Caco-2 (cell line): ENCODE measurements around the gene C1orf74. TPM values are rescaled to one million over a fixed set of nuclear protein-coding genes. Genes with fewer than 3 reads are reported as not detected.
A peak's percentile ranks its signal among the peaks of the same experiment; 100 is the strongest.

ENCODE experiments used
- BruUV-seq: library from RNA; stranded (reverse); fragments of 400-500 nt; replicated peaks from 2 replicates; lab custom pipeline; 2021; lab: Mats Ljungman, UMichigan
- CTCF ChIA-PET: fragments of 300-600 bp; sonication (Branson Sonifier 250); formaldehyde crosslinking; loops from one replicate; lab custom pipeline; 2022; ENCODE audit warnings: antibody characterized with exemption; lab: Charles Lee
- POLR2A ChIA-PET: fragments of 300-600 bp; sonication (Branson Sonifier 250); formaldehyde crosslinking; loops from one replicate; lab custom pipeline; 2022; ENCODE audit warnings: antibody characterized with exemption; lab: Charles Lee
- DNase-seq, 2 experiments: peaks; one replicate each; pipeline versions ENCODE4 v3.0.0 to v3.0.0-alpha.2; 2020 to 2022
- H3K27me3 ChIP-seq: replicated peaks from 2 replicates; pipeline ENCODE4 v1.6.0; 2011; ENCODE audit warnings: low read length; ENCODE audit not compliant: control insufficient read depth, insufficient read depth
- H3K36me3 ChIP-seq: 2 replicates; pipeline ENCODE4 v1.5.1; 2011; ENCODE audit warnings: low read length; ENCODE audit not compliant: control insufficient read depth, insufficient read depth
- H3K4me1 ChIP-seq: fragments of 250-450 bp; sonication (Bioruptor Pico); 2 replicates; pipeline ENCODE4 v1.5.1; 2020; ENCODE audit warnings: mild to moderate bottlenecking
- H3K4me3 ChIP-seq: 2 replicates; pipeline ENCODE4 v1.5.1; 2011; ENCODE audit warnings: low read depth, mild to moderate bottlenecking, control low read depth, low read length
- H3K9me3 ChIP-seq: fragments of 250-450 bp; sonication (Bioruptor Pico); 2 replicates; pipeline ENCODE4 v1.5.1; 2020; ENCODE audit warnings: mild to moderate bottlenecking, moderate library complexity
- H3K27ac Mint-ChIP-seq: one replicate; pipeline ENCODE4 v1.8.0; 2022; ENCODE audit warnings: mixed read lengths; ENCODE audit not compliant: unreplicated experiment
- H3K27me3 Mint-ChIP-seq: one replicate; pipeline ENCODE4 v1.8.0; 2022; ENCODE audit warnings: mixed read lengths; ENCODE audit not compliant: insufficient read depth, unreplicated experiment
- H3K36me3 Mint-ChIP-seq: one replicate; pipeline ENCODE4 v1.8.0; 2022; ENCODE audit warnings: mild to moderate bottlenecking, mixed read lengths; ENCODE audit not compliant: insufficient read depth, unreplicated experiment
- H3K4me1 Mint-ChIP-seq: one replicate; pipeline ENCODE4 v1.8.0; 2022; ENCODE audit warnings: low read depth, mixed read lengths; ENCODE audit not compliant: unreplicated experiment
- H3K4me3 Mint-ChIP-seq: one replicate; pipeline ENCODE4 v1.8.0; 2022; ENCODE audit warnings: mild to moderate bottlenecking, moderate library complexity, mixed read lengths; ENCODE audit not compliant: unreplicated experiment
- H3K9me3 Mint-ChIP-seq: one replicate; pipeline ENCODE4 v1.8.0; 2022; ENCODE audit warnings: mixed read lengths; ENCODE audit not compliant: unreplicated experiment
- CTCF ChIP-seq, 2 experiments: fragments of 200-600 bp in 1 of 2; IDR thresholded peaks; 1 replicate in 1 of 2; 2 replicates in 1 of 2; pipeline versions ENCODE4 v1.5.1 to v1.8.0; 2011 to 2022; ENCODE audit warnings: antibody characterized with exemption in 1 of 2, control low read depth in 1 of 2, inconsistent platforms in 1 of 2, low read depth in 1 of 2, low read length in 1 of 2, mild to moderate bottlenecking in 1 of 2, moderate library complexity in 1 of 2; ENCODE audit not compliant: insufficient read depth in 1 of 2, severe bottlenecking in 1 of 2, unreplicated experiment in 1 of 2
- intact Hi-C: fragments of 100-400 bp; cut with micrococcal nuclease; formaldehyde crosslinking; loops from one replicate; pipeline ENCODE4 v1.10.0; 2022; ENCODE audit not compliant: unreplicated experiment
- total RNA-seq: library from RNA; stranded (reverse); gene quantifications from 2 replicates; pipeline ENCODE4 v1.2.3, GENCODE V29; 2022

C1orf74 gene
- total RNA-seq, 1 experiment from 2014 or later = 4.5 TPM

- peaks cover 19% of the 10 kb centered on the region for H3K4me1 ChIP-seq
- no peaks in the 10 kb centered on the region for H3K9me3 ChIP-seq
- no peak overlapping the region for H3K4me3 ChIP-seq
- intact Hi-C loops = no loop called here
- Mint-ChIP-seq H3K36me3 (no peaks in the 10 kb centered on the region), H3K4me1 (peaks cover 16% of the 10 kb centered on the region), H3K27me3 (no peaks in the 10 kb centered on the region), H3K27ac (no peak overlapping the region), H3K9me3 (no peaks in the 10 kb centered on the region), H3K4me3 (no peak overlapping the region)
- TF ChIP-seq CTCF (IDR thresholded peaks at IDR 0.05; ENCODE audit: insufficient read depth in 1 of 2, low read depth in 1 of 2, low read length in 1 of 2, severe bottlenecking in 1 of 2, unreplicated experiment in 1 of 2) = no peak
- ChIA-PET CTCF (interaction anchor here (1.7 kb wide), 1 partner anchor 78 kb away, joined by 5 read pairs; the partner anchor contains the start of gene UTP25), POLR2A (no interaction called here)
- no peaks in the 10 kb centered on the region for H3K36me3 ChIP-seq
- H3K27me3 ChIP-seq = no peaks in the 10 kb centered on the region
- no peak for DNase-seq
- no TSS peak for BruUV-seq
Measured at GRCh38 chr1:209749670-209750323, 34.6 kb downstream of the C1orf74 start.

GRCh38 chr1:209749205-209749604 is 35.2 kb downstream of the C1orf74 start:
- H3K36me3 Mint-ChIP-seq = no peaks in the 10 kb centered on the region
- no peaks in the 10 kb centered on the region for H3K9me3 Mint-ChIP-seq
- CTCF ChIA-PET = interaction anchor here (0.6 to 1.7 kb wide), 3 partner anchors 23 to 173 kb away, joined by 3 to 9 read pairs (median 5); partner anchors contain the start of gene UTP25
- Histone ChIP-seq H3K9me3 (no peaks in the 10 kb centered on the region), H3K27me3 (no peaks in the 10 kb centered on the region), H3K4me3 (no peak overlapping the region), H3K4me1 (peaks cover 19% of the 10 kb centered on the region), H3K36me3 (no peaks in the 10 kb centered on the region)
- POLR2A ChIA-PET = no interaction called here
- H3K4me1 Mint-ChIP-seq = peaks cover 16% of the 10 kb centered on the region
- H3K27me3 Mint-ChIP-seq = no peaks in the 10 kb centered on the region
- intact Hi-C loops = no loop called here
- DNase-seq = no peak
- H3K27ac Mint-ChIP-seq = no peak overlapping the region
- no peak for TF ChIP-seq CTCF (IDR thresholded peaks at IDR 0.05; ENCODE audit: insufficient read depth in 1 of 2, low read depth in 1 of 2, low read length in 1 of 2, severe bottlenecking in 1 of 2, unreplicated experiment in 1 of 2)
- H3K4me3 Mint-ChIP-seq = no peak overlapping the region
- no TSS peak for BruUV-seq

GRCh38 chr1:209748620-209749019 is 35.7 kb downstream of the C1orf74 start:
- BruUV-seq = no TSS peak
- Mint-ChIP-seq H3K4me1 (peaks cover 16% of the 10 kb centered on the region), H3K36me3 (no peaks in the 10 kb centered on the region), H3K27ac (peak overlapping the region; percentile 53), H3K9me3 (no peaks in the 10 kb centered on the region), H3K27me3 (no peaks in the 10 kb centered on the region), H3K4me3 (no peak overlapping the region)
- TF ChIP-seq CTCF (IDR thresholded peaks at IDR 0.05; ENCODE audit: insufficient read depth in 1 of 2, low read depth in 1 of 2, low read length in 1 of 2, severe bottlenecking in 1 of 2, unreplicated experiment in 1 of 2) = no peak
- H3K9me3 ChIP-seq = no peaks in the 10 kb centered on the region
- no peak for DNase-seq
- CTCF ChIA-PET = interaction anchor here (0.6 to 1.7 kb wide), 5 partner anchors 22 to 179 kb away, joined by 3 to 9 read pairs (median 5); partner anchors contain the start of genes C1orf74 and UTP25
- no peaks in the 10 kb centered on the region for H3K36me3 ChIP-seq
- peaks cover 19% of the 10 kb centered on the region for H3K4me1 ChIP-seq
- POLR2A ChIA-PET = interaction anchor here (1.6 kb wide), 1 partner anchor 36 kb away, joined by 5 read pairs; no protein-coding TSS in a partner anchor
- intact Hi-C loops = loop anchor here (1.0 kb wide), 1 partner anchor 32 kb away; no protein-coding TSS in a partner anchor
- H3K4me3 ChIP-seq = no peak overlapping the region
- H3K27me3 ChIP-seq = no peaks in the 10 kb centered on the region
